ENCODE results near the gene PUS1. TPM values are rescaled to one million over a fixed set of nuclear protein-coding genes. Genes with fewer than 3 reads are reported as not detected.

PUS1 gene
- total and polyA plus RNA-seq, 4 donors, result 6.8 to 35.6 (median 29.8) TPM

- Histone ChIP-seq H3K36me3 (ENCODE audit: control insufficient read depth in 4 of 4, insufficient read depth in 4 of 4, low read length in 4 of 4) (peaks cover 0 to 35% (median 3%) of the 10 kb centered on the region in 4 donors), H3K9me3 (ENCODE audit: control insufficient read depth in 4 of 4, insufficient read depth in 3 of 4, low read length in 3 of 4) (no peaks in the 10 kb centered on the region), H3K9ac (ENCODE audit: insufficient read depth in 1 of 2, low read length in 2 of 2) (no peak overlapping the region), H3K4me1 (ENCODE audit: control insufficient read depth in 5 of 5, insufficient read depth in 5 of 5, low read length in 5 of 5) (peaks cover 0 to 26% (median 0%) of the 10 kb centered on the region in 5 donors), H3K27ac (ENCODE audit: low read depth in 1 of 2, low read length in 1 of 2) (no peak overlapping the region), H3K27me3 (ENCODE audit: control insufficient read depth in 3 of 3, insufficient read depth in 3 of 3, low read length in 2 of 3) (no peaks in the 10 kb centered on the region), H3K4me3 (no peak overlapping the region)
- DNase-seq (no peak), ATAC-seq (ENCODE audit: insufficient read depth, low FRiP score) (no peak)
- TF ChIP-seq CTCF (IDR thresholded peaks at IDR 0.05; ENCODE audit: control extremely low read depth, extremely low read depth), result no peak
- WGBS, 2 donors, result 92 to 96% methylated on average over 13 of the region's 13 CpGs
Measured at GRCh38 chr12:131905081-131905629, 23.9 kb upstream of the PUS1 start.

DNA sequence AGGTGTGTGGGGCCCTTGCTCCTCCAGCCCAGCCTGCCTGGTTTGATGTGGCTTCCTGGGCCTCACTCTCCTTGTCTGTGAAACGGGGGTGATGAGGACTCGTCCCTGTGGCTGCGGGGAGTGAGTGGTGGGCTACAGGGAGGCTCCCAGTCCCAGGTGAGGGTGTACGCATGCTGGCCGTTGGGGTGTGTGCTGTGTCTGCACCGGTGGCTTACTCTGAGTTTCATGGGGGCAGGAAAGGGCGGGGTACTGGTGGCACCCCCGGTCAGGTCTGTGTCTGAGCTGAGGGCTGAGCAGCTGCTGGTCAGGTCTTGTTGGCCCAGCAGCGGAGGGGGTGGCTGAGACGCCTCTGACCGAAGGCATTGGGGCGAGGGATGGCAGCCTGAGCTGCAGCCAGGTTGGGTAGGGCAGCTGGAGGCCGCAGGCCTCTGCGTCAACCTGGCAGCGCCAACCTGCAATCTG lies 23.4 kb upstream of the PUS1 start:
- DNase-seq (no peak), ATAC-seq (ENCODE audit: insufficient read depth, low FRiP score) (no peak)
- no peak for TF ChIP-seq CTCF (IDR thresholded peaks at IDR 0.05; ENCODE audit: control extremely low read depth, extremely low read depth)
- no peak overlapping the region for H3K9ac ChIP-seq (ENCODE audit: insufficient read depth in 1 of 2, low read length in 2 of 2)
- no peak overlapping the region for H3K27ac ChIP-seq (ENCODE audit: low read depth in 1 of 2, low read length in 1 of 2)
- H3K36me3 ChIP-seq (ENCODE audit: control insufficient read depth in 4 of 4, insufficient read depth in 4 of 4, low read length in 4 of 4), result peaks cover 0 to 38% (median 5%) of the 10 kb centered on the region in 4 donors
- H3K4me1 ChIP-seq (ENCODE audit: control insufficient read depth in 5 of 5, insufficient read depth in 5 of 5, low read length in 5 of 5), result peaks cover 0 to 22% (median 0%) of the 10 kb centered on the region in 5 donors
- WGBS, 2 donors, result 88 to 94% methylated on average over 15 of the region's 15 CpGs
- H3K27me3 ChIP-seq (ENCODE audit: control insufficient read depth in 3 of 3, insufficient read depth in 3 of 3, low read length in 2 of 3), result no peaks in the 10 kb centered on the region
- H3K4me3 ChIP-seq, result no peak overlapping the region
- H3K9me3 ChIP-seq (ENCODE audit: control insufficient read depth in 4 of 4, insufficient read depth in 3 of 4, low read length in 3 of 4), result no peaks in the 10 kb centered on the region

GRCh38 chr12:131907379-131908091 lies 21.5 kb upstream of the PUS1 start:
- DNase-seq (no peak), ATAC-seq (ENCODE audit: insufficient read depth, low FRiP score) (no peak)
- Histone ChIP-seq H3K9ac (ENCODE audit: insufficient read depth in 1 of 2, low read length in 2 of 2) (no peak overlapping the region), H3K4me3 (no peak overlapping the region), H3K4me1 (ENCODE audit: control insufficient read depth in 5 of 5, insufficient read depth in 5 of 5, low read length in 5 of 5) (peaks cover 0 to 11% (median 0%) of the 10 kb centered on the region in 5 donors), H3K27ac (ENCODE audit: low read depth in 1 of 2, low read length in 1 of 2) (no peak overlapping the region), H3K36me3 (ENCODE audit: control insufficient read depth in 4 of 4, insufficient read depth in 4 of 4, low read length in 4 of 4) (peaks cover 0 to 56% (median 13%) of the 10 kb centered on the region in 4 donors), H3K9me3 (ENCODE audit: control insufficient read depth in 4 of 4, insufficient read depth in 3 of 4, low read length in 3 of 4) (no peaks in the 10 kb centered on the region), H3K27me3 (ENCODE audit: control insufficient read depth in 3 of 3, insufficient read depth in 3 of 3, low read length in 2 of 3) (no peaks in the 10 kb centered on the region)
- WGBS, 2 donors, result 93 to 96% methylated on average over 28 to 31 of the region's 31 CpGs
- TF ChIP-seq CTCF (IDR thresholded peaks at IDR 0.05; ENCODE audit: control extremely low read depth, extremely low read depth), result no peak
